ENCODE measurements around the gene C12orf54.
"Not testable (repeated sequence)": the region's sequence is repeated elsewhere in the genome, so short reads cannot be mapped to it uniquely, and the experiment has no call there.

The C12orf54 gene

GRCh38 chr12:48474497-48474896 is 7.8 kb upstream of the C12orf54 start:
- H3K4me1 Mint-ChIP-seq; H3K27me3 Mint-ChIP-seq; H3K4me3 Mint-ChIP-seq; DNase-seq; ATAC-seq; H3K27ac Mint-ChIP-seq; H3K36me3 Mint-ChIP-seq (ENCODE audit: low read depth): not testable (repeated sequence)
- peaks cover 32% of the 10 kb centered on the region for H3K9me3 Mint-ChIP-seq

DNA sequence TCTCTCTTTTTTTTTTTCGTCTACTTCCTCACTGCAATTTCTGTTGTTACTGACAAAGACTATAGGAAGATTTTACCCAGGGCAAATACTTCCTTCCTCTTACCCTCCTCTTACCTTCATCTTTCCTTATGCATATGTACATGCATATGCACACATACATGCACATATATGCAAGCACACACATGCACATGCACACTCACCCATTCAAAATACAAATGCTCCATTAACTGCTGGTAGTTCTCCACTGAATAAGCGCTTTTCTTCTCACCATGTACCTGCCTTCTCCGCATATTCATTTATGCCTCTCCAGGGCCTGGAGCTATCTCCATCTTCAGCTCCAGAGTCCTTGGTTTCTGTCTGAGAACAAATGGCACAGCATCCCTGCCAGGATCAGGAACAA is 632 bp downstream of the C12orf54 start:
- ATAC-seq (no peak), DNase-seq (no peak)
- Mint-ChIP-seq H3K9me3 (peaks cover 10% of the 10 kb centered on the region), H3K4me1 (no peaks in the 10 kb centered on the region), H3K27me3 (peaks cover 5% of the 10 kb centered on the region), H3K36me3 (ENCODE audit: low read depth) (peaks cover 2% of the 10 kb centered on the region), H3K27ac (no peak overlapping the region), H3K4me3 (no peak overlapping the region)

GRCh38 chr12:48486261-48486660 is 4.0 kb downstream of the C12orf54 start:
- ATAC-seq (no peak), DNase-seq (no peak)
- Mint-ChIP-seq H3K27ac (no peak overlapping the region), H3K9me3 (no peaks in the 10 kb centered on the region), H3K36me3 (ENCODE audit: low read depth) (no peaks in the 10 kb centered on the region), H3K4me1 (peaks cover 4% of the 10 kb centered on the region), H3K4me3 (no peak overlapping the region), H3K27me3 (peaks cover 3% of the 10 kb centered on the region)

DNA sequence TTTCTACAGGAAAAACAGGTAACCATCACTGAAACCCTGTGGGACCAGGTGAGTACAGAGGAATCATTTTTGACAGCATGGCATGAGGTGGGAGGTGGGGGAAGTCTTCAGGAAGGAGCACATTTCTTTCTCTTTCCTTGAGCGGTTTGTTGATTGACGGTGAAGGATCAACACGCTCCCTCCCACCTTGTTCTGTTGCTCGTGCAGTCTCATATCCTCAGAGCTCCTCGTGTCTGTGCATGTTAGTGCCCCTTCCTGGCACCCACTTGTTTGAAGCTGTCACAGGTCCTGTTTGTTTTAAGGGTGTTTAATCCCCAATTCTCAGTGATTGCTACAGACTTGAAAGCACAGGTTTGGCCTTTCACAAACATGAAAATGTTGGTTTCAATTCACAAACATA is 4.4 kb downstream of the C12orf54 start:
- Mint-ChIP-seq H3K36me3 (ENCODE audit: low read depth) (no peaks in the 10 kb centered on the region), H3K4me1 (peaks cover 4% of the 10 kb centered on the region), H3K9me3 (no peaks in the 10 kb centered on the region), H3K4me3 (no peak overlapping the region), H3K27ac (no peak overlapping the region), H3K27me3 (peaks cover 3% of the 10 kb centered on the region)
- no peak for DNase-seq
- no peak for ATAC-seq

DNA sequence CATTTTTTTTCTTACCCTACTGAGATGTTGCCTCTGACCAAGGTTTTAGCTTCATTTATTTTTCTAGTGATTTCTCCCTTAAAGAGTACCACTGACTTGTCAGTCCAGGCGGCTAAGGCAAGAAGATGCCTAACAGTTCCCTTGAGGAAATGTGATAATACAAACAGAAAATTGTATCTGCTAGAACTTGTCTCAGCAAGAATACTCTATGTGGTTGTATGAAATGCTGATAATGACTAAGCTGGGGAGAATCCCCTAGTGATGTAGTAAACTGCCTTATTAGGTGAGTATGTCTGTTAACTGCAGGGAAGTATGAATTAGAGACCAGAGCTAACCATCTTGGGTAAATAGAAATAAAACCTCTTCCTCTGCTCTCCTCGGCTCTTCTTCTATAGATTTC is 6.7 kb downstream of the C12orf54 start:
- Mint-ChIP-seq H3K9me3 (no peaks in the 10 kb centered on the region), H3K27me3 (peaks cover 9% of the 10 kb centered on the region), H3K4me3 (no peak overlapping the region), H3K4me1 (peaks cover 4% of the 10 kb centered on the region), H3K36me3 (ENCODE audit: low read depth) (no peaks in the 10 kb centered on the region), H3K27ac (no peak overlapping the region)
- ATAC-seq (peak; percentile 90), DNase-seq (no peak)

GRCh38 chr12:48489456-48489855 is 7.2 kb downstream of the C12orf54 start:
- ATAC-seq; H3K4me3 Mint-ChIP-seq; H3K27ac Mint-ChIP-seq; H3K27me3 Mint-ChIP-seq; H3K36me3 Mint-ChIP-seq (ENCODE audit: low read depth); DNase-seq; H3K4me1 Mint-ChIP-seq; H3K9me3 Mint-ChIP-seq: not testable (repeated sequence)

GRCh38 chr12:48500281-48500680 is 18.0 kb downstream of the C12orf54 start:
- not testable (repeated sequence) for ATAC-seq; H3K27ac Mint-ChIP-seq; H3K27me3 Mint-ChIP-seq; DNase-seq; H3K36me3 Mint-ChIP-seq (ENCODE audit: low read depth); H3K4me1 Mint-ChIP-seq; H3K4me3 Mint-ChIP-seq; H3K9me3 Mint-ChIP-seq

GRCh38 chr12:48506836-48507235 is 24.5 kb downstream of the C12orf54 start:
- ATAC-seq; H3K4me1 Mint-ChIP-seq; H3K27ac Mint-ChIP-seq; H3K4me3 Mint-ChIP-seq; DNase-seq; H3K36me3 Mint-ChIP-seq (ENCODE audit: low read depth); H3K9me3 Mint-ChIP-seq: not testable (repeated sequence)
- peaks cover 13% of the 10 kb centered on the region for H3K27me3 Mint-ChIP-seq

DNA sequence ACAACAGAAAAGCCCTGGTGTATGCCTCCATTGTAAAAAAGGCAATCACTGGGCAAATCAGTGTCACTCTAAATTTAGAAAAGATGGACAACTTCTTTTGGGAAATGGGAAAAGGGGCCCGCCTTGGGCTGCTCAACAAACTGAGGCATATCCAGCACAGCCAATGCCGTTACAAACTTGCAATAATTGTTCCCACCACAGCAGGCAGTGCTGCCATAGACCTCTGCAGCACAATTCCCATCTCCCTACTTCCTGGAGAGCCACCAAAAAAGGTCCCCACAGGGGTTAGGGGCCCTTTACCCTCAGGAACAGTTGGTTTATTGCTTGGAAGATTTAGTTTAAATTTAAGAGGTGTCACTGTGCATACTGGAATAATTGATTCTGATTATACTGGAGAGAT is 26.7 kb downstream of the C12orf54 start:
- Mint-ChIP-seq H3K9me3 (no peaks in the 10 kb centered on the region), H3K27me3 (peaks cover 13% of the 10 kb centered on the region), H3K4me1 (peaks cover 15% of the 10 kb centered on the region), H3K27ac (no peak overlapping the region), H3K36me3 (ENCODE audit: low read depth) (no peaks in the 10 kb centered on the region), H3K4me3 (no peak overlapping the region)
- ATAC-seq: no peak
- no peak for DNase-seq

- Mint-ChIP-seq H3K4me1 (peaks cover 19% of the 10 kb centered on the region), H3K27ac (no peak overlapping the region), H3K4me3 (no peak overlapping the region), H3K36me3 (ENCODE audit: low read depth) (no peaks in the 10 kb centered on the region), H3K27me3 (peaks cover 10% of the 10 kb centered on the region), H3K9me3 (no peaks in the 10 kb centered on the region)
- DNase-seq (no peak), ATAC-seq (no peak)
Observed at GRCh38 chr12:48510111-48510510, 27.8 kb downstream of the C12orf54 start.

GRCh38 chr12:48512855-48513254 is 30.6 kb downstream of the C12orf54 start:
- Mint-ChIP-seq H3K4me3 (no peak overlapping the region), H3K27me3 (peaks cover 4% of the 10 kb centered on the region), H3K9me3 (no peaks in the 10 kb centered on the region), H3K36me3 (ENCODE audit: low read depth) (no peaks in the 10 kb centered on the region), H3K4me1 (peaks cover 19% of the 10 kb centered on the region), H3K27ac (peak overlapping the region; percentile 69)
- ATAC-seq (peak; percentile 99), DNase-seq (no peak)

DNA sequence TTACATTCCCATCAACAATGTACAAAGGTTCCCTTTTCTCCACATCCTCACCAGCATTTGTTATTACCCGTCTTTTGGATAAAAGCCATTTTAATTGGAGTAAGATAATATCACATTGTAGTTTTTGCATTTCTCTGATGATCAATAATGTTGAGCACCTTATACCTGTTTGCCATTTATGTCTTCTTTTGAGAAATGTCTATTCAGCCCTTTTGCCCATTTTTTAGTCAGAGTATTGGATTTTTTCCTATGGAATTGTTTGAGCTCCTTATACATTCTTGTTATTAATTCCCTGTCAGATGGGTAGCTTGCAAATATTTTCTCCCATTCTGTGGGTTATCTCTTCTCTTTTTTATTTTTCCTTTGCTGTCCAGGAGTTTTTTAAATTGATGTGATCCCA is 32.4 kb downstream of the C12orf54 start:
- Mint-ChIP-seq H3K27ac (no peak overlapping the region), H3K36me3 (ENCODE audit: low read depth) (no peaks in the 10 kb centered on the region), H3K4me3 (no peak overlapping the region), H3K9me3 (no peaks in the 10 kb centered on the region), H3K27me3 (peaks cover 2% of the 10 kb centered on the region), H3K4me1 (peaks cover 19% of the 10 kb centered on the region)
- no peak for ATAC-seq
- DNase-seq: no peak

DNA sequence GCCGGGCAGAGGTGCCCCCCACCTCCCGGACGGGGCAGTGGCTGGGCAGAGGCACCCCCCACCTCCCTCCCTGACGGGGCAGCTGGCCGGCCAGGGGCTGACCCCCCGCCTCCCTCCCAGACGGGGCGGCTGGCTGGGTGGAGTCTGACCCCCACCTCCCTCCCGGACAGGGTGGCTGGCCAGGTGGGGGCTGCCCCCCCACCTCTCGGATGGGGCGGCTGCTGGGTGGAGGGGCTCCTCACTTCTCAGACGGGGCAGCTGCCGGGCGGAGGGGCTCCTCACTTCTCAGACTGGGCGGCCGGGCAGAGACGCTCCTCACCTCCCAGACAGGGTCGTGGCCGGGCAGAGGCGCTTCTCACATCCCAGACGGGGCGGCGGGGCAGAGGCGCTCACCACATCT is 38.1 kb downstream of the C12orf54 start:
- not testable (repeated sequence) for H3K27ac Mint-ChIP-seq; H3K27me3 Mint-ChIP-seq; H3K4me3 Mint-ChIP-seq; H3K4me1 Mint-ChIP-seq; ATAC-seq; H3K9me3 Mint-ChIP-seq; H3K36me3 Mint-ChIP-seq (ENCODE audit: low read depth); DNase-seq

GRCh38 chr12:48525332-48525731 is 43.0 kb downstream of the C12orf54 start, which contains the start of gene OR8S1:
Gene OR8S1 (plus strand): TSS chr12:48525632. CDS start chr12:48525632, 0 bp downstream.
- H3K9me3 Mint-ChIP-seq: no peaks in the 10 kb centered on the region
- DNase-seq: no peak
- peaks cover 4% of the 10 kb centered on the region for H3K4me1 Mint-ChIP-seq
- no peaks in the 10 kb centered on the region for H3K36me3 Mint-ChIP-seq (ENCODE audit: low read depth)
- peaks cover 3% of the 10 kb centered on the region for H3K27me3 Mint-ChIP-seq
- no peak within 1 kb of the TSS for H3K27ac Mint-ChIP-seq
- no peak within 1 kb of the TSS for H3K4me3 Mint-ChIP-seq
- ATAC-seq: no peak

DNA sequence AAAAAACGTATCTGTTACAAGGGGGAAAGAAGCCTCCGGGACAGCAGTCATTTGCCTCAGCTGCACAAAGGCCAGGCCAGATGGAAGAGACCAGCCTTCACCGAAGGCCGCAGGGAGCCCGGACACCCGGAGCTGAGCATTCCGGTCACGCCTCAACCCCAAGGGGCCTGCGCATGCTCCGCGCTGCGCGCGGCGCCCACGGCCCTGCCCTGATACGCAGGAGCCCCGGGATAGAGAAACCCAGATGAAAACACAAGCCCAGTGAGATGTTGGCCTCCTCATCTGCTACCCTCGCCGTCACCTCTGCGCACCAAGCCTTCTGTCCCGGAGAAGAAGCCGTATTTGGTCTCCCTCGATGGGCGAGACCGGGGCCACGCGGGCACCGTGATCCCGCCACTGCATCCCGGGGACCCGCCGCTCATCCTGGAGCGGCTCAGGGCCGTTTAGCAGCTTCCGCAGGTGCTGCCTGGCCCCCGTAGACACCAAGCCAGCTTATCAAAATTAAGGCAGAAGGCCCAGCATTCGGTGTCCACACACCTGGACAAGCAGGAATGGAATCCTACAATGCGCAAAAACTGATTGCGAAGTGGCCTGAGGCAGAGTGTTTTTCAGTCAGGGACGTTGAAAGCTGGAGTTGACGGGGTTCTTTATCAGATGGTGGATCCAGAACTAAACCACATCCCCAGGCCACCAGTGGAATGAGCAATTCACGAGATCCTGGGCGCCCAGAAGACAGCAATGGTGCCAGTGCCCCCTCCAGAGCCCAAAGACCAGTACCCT is 45.8 kb downstream of the C12orf54 start:
- Mint-ChIP-seq H3K36me3 (ENCODE audit: low read depth) (no peaks in the 10 kb centered on the region), H3K27me3 (peaks cover 2% of the 10 kb centered on the region), H3K4me1 (peaks cover 19% of the 10 kb centered on the region), H3K27ac (no peak overlapping the region), H3K4me3 (no peak overlapping the region), H3K9me3 (no peaks in the 10 kb centered on the region)
- no peak for DNase-seq
- no peak for ATAC-seq

DNA sequence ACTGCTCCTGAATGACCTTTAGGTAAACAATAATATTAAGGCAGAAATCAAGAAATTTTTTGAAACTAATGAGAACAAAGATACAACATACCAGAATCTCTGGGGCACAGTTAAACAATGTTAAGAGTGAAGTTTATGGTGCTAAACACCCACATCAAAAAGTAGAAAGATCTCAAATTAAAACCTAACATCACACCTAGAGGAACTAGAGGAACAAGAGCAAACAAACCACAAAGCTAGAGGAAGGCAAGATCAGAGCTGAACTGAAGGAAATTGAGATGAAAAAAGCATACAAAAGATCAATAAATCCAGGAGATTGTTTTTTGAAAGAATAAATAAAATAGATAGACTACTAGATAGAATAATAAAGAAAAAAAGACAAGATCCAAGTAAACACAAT is 50.3 kb downstream of the C12orf54 start:
- H3K36me3 Mint-ChIP-seq (ENCODE audit: low read depth): no peaks in the 10 kb centered on the region
- H3K27ac Mint-ChIP-seq: peak overlapping the region; percentile 2
- peaks cover 2% of the 10 kb centered on the region for H3K27me3 Mint-ChIP-seq
- peaks cover 17% of the 10 kb centered on the region for H3K4me1 Mint-ChIP-seq
- ATAC-seq (no peak), DNase-seq (no peak)
- no peak overlapping the region for H3K4me3 Mint-ChIP-seq
- H3K9me3 Mint-ChIP-seq: no peaks in the 10 kb centered on the region

Measured in activated naive CD8-positive, alpha-beta T cell treated with anti-CD3 and anti-CD28 coated beads, Interleukin-2, amount 50 U/mL, for 24 hours (primary cell).